Fibroblast of villous mesenchyme (primary cell): ENCODE results near the gene RWDD4. TPM values are rescaled to one million over a fixed set of nuclear protein-coding genes. Genes with fewer than 3 reads are reported as not detected.

Experiments used
- DNase-seq: peaks from one replicate; pipeline ENCODE4 v3.0.0-alpha.2; 2010; ENCODE audit warnings: low read depth
- H3K4me3 ChIP-seq: 2 replicates; pipeline ENCODE4 v1.5.1; 2011; ENCODE audit warnings: low read depth, mild to moderate bottlenecking, low read length
- CTCF ChIP-seq: IDR thresholded peaks from 2 replicates; pipeline ENCODE4 v1.5.1; 2012; ENCODE audit warnings: low read depth, mild to moderate bottlenecking, low read length; ENCODE audit not compliant: insufficient read depth
- total RNA-seq: library from RNA; depleted of rRNA; stranded (reverse); fragments of >200 nt; gene quantifications from 2 replicates; pipeline ENCODE4 v1.2.3, GENCODE V29; 2012

Gene RWDD4
- total RNA-seq, 1 donor, result 30.2 TPM

GRCh38 chr4:183666088-183666487, 7.1 kb upstream of the RWDD4 start:
- H3K4me3 ChIP-seq, result no peak overlapping the region
- DNase-seq, result no peak
- no peak for TF ChIP-seq CTCF

GRCh38 chr4:183659872-183660242, 872 bp upstream of the RWDD4 start:
- peak overlapping the region; percentile 69 for H3K4me3 ChIP-seq
- TF ChIP-seq CTCF, result no peak
- peak; percentile 10 for DNase-seq

GRCh38 chr4:183658362-183659028, 490 bp downstream of the RWDD4 start:
- peak overlapping the region; percentile 69 for H3K4me3 ChIP-seq
- TF ChIP-seq CTCF, result no peak
- peak; percentile 22 for DNase-seq

GRCh38 chr4:183657564-183657963, 1.4 kb downstream of the RWDD4 start:
- DNase-seq, result no peak
- no peak for TF ChIP-seq CTCF
- no peak overlapping the region for H3K4me3 ChIP-seq

GRCh38 chr4:183645326-183645725, 13.7 kb downstream of the RWDD4 start:
- no peak for TF ChIP-seq CTCF
- no peak overlapping the region for H3K4me3 ChIP-seq
- no peak for DNase-seq

GRCh38 chr4:183639291-183639690, 19.7 kb downstream of the RWDD4 start:
- H3K4me3 ChIP-seq, result no peak overlapping the region
- DNase-seq, result no peak
- TF ChIP-seq CTCF, result no peak

GRCh38 chr4:183638436-183638835, 20.5 kb downstream of the RWDD4 start:
- TF ChIP-seq CTCF, result no peak
- H3K4me3 ChIP-seq, result no peak overlapping the region
- DNase-seq, result no peak
